GM19468 (cell line): Measurements from ENCODE around the gene DIS3L2.
"Not testable (repeated sequence)": the region's sequence is repeated elsewhere in the genome, so short reads cannot be mapped to it uniquely, and the experiment has no call there.

Experiments used
- ATAC-seq: cut with Tn5 transposase; IDR thresholded peaks from one replicate; pipeline ENCODE4 v1.9.1; 2021; ENCODE audit warnings: mild to moderate bottlenecking, moderate library complexity, moderate number of reproducible peaks; ENCODE audit not compliant: unreplicated experiment; ENCODE audit errors: extremely low read depth

Gene DIS3L2

DNA sequence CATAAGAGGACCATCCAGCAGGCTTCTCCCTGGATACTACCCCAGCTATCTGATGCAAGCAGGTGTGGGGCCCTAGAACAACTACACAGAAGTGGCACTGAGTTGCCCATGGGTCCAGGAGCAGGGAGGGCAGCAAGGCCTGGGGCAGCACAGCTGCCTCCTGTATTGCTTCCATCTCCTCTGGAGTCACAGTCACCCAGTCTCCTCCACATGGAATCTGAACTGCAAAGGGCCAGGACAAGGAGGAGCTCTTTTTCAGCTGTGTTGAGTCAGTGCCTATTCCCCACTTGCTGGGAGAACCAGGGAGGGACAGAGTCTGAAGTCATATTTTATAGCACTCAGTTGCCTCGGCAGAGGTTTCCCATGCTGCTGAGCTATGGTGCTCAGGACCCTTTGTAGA is 349.2 kb downstream of the DIS3L2 start:
- no peak for ATAC-seq

DNA sequence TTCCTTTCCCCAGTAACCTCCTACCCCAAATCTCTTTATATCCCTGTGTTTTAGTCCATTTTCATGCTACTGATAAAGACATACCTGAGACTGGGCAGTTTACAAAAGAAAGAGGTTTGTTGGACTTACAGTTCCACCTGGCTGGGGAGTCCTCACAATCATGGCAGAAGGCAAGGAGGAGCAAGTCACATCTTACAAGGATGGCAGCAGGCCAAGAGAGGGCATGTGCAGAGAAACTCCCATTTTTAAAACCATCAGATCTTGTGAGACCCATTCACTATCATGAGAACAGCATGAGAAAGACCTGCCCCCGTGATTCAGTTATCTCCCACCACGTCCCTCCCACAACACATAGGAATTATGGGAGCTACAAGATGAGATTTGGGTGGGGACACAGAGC is 352.1 kb downstream of the DIS3L2 start:
- not testable (repeated sequence) for ATAC-seq

DNA sequence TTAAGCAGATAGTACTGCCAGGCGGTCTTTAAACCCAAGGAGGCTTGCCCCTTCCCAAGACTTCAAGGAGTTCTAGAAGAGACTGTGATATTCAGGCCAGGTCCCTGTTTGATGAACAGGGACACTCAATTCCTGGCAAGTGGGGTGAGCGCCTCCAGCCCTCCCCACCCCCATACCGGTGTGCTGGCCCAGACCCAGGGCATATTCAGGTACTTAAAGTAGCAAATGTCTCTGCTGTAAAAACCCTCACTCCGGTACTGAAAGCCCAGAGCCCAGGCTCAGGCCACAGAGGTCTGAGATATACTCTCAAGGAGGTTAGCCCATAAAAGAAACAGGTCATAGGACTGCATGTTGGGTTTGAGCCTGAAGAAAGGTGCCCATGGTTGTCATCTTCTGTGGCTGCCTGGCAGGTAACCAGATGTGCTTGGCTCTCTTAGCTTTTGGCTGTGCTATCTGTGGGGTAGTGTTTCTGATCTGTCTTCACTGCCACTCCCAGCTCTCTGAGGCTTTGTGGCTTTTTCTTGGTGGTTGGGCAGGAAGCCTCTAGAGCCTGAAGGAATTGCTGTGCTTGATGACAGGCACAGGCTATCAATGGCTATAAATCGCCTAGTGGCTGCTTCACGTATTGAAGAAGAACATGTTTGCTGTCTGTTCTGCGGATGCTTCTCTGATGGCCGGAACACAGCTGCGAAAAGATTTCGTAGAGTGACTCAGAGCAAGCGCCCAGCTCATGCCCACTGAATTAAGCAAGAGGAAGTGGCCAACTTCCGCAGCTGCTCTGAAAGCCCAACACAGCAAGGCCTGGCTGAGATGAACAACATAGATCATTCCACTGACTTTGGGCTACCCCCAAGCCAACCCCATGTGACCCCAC is 353.8 kb downstream of the DIS3L2 start:
- ATAC-seq: peak; percentile 64

DNA sequence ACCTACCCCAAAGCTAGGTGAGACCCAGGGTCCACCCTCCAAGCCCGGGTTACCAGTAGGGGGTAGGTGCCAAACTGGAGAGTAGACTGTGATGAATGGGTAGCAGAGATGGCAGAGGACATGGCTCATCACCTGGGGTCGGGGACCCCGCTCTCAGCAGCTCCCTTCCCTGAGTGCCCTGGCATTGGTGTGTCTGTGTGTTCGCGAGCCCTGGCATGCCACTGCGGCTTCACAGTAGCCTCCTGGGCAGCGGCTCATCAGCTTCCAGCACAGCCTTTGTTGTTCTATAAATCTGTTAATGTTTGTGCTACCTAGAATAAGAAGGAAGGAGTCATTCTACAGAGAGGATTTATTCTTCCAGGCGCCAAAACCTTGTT is 354.4 kb downstream of the DIS3L2 start:
- ATAC-seq: no peak

DNA sequence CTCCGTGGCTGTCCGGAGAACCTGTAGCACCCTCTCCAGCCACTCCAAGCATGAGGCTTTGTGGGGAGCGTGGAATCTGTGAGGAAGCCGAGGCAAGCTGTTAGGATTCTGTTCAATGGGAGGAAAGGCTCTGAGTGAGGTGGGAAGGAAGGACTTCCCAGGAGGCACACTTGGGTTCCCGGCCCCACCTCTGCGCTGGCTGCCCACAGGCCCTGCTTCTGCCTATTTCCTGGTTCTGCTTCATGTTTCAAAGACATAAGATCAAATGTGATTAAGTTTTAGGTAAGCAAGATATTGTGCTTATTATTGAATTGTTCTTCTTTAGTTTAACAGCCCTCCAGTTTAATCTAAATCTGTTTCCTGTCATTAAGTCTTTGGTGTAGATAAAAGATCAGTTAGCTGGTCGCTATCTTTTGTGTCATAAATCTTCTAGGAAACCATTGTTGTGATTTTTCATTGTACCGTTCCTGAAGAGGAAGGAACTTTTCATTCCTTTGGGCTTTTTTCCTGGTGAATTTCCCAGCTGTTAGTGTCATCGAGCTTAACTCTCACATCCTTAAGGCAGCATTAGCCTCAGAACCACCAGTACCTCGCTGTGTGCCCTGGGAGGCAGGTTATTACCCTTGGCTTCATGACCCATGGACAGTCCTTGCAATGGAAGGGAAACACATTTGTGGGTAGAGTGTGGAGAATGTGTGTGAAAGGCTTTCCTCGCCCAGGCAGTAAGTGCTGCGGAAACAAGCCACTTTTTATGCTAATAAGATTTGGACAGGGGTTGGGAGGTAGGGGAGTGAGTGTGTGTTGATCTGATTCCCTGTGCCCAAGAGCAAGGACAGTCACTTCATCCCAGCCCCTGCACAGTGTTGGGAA is 355.2 kb downstream of the DIS3L2 start:
- no peak for ATAC-seq

DNA sequence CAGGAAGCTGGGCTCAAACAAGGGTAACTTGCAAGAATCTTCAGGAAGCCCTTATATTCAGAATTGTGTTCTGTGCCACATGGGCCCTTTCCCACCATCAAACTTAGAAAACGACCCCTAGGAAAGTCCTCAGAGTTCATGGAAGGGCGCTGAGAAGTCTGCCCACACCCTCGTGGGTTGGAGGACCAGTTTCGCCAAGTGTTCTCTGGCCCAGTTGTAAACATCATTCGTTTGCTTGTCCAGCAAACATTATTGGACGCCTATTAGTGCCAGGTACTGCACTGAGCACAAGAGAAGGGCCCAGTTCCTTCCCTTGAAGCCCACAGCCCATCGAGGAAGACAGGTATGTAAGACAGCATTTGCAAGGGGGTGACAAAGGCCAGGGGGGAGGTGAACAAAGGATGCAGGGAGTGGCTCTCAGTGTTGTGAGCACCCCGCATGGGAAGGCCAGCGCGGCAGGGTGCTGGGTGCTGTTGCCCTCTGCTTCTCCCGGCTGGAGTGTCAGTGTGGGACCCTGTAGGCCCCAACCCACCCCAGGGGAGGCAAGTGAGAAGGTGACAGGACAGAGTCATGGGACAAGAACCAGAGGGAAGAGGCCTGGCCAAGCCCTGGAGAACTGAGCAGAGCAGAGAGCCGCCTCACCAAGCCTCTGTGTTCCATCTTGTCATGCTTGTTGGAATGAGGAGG is 356.8 kb downstream of the DIS3L2 start:
- ATAC-seq: no peak

DNA sequence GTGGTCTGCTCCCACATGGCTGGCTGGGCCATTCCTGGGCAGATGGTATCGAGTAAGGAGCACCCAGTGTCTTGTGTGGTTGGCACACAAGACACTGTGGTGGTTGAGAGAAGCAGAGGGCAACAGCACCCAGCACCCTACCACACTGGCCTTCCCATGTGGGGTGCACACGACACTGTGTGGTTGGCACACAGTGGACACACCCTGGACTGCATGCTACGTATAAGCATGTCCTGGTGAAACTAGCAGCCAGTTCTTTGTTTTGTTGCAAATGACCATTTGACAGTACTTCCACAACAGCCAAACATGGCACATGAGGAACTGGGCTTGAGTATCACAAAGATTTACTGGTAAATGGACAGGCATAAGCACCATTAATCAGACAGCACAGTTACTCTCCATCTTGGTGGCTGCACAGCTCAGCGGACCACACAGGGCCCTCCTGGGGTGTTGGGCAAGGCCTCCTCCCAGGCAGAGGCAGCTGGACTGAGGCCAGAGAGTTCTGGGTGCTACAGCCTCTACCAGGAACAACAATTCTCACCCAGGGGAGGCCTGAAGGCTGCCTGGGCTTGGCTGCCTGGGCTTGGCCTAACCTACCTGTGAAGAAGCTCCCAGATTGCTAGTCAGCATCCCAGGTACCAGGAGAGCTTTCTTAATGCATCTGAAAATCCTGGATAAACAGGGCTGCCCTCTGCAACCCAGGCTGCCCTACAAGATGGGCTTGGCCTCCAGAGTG is 357.7 kb downstream of the DIS3L2 start:
- ATAC-seq: no peak

GRCh38 chr2:232319803-232320442 is 358.4 kb downstream of the DIS3L2 start:
- no peak for ATAC-seq

DNA sequence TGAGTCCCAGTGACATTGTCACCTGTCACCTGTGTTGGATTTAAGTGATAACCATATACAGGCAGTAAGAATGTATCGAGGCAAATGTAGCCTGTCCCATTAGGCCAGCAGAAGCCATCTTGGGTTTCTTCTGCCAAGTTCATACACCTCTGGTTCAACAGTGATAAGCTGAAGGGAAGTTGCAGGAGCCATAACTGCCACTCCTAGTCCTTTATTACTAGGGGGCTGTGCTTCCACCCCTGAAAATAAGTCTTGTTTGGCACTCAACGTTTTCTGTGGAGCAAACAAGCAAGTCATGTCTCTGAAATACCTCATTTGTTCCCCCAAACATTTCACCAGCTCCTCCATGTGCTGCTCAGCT is 358.9 kb downstream of the DIS3L2 start:
- no peak for ATAC-seq

DNA sequence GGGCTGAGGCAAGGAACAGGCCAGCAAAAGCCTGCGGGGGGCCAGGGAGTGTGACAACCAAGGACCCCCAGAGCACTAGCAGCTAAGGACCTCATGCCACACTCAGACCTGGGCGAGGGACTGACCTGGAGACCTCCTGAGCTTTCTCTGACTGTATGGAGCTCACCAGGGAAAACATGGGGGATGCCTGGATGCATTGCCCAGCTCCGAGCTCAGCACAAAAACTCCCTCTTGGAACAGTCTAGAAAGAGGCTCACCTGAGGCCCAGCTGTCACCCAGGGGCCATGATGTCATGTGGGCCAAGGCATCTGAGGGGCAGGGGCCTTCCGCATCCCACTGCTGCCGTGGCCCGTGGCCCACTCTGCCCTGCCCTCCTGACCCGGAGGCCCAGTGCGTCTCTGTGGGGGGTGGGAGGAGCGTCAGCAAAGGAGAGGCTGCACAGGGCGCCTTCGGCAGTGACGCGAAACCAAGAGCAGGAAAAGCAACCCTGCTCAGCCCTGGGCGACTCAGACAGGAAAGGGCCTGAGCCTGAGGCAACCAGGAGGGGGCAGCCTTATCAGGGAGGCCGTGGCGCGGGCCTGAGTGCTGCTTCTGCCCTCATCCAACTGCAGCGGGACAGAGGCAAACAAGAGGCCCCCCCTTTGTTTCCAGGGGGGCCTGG is 359.8 kb downstream of the DIS3L2 start:
- ATAC-seq: no peak

DNA sequence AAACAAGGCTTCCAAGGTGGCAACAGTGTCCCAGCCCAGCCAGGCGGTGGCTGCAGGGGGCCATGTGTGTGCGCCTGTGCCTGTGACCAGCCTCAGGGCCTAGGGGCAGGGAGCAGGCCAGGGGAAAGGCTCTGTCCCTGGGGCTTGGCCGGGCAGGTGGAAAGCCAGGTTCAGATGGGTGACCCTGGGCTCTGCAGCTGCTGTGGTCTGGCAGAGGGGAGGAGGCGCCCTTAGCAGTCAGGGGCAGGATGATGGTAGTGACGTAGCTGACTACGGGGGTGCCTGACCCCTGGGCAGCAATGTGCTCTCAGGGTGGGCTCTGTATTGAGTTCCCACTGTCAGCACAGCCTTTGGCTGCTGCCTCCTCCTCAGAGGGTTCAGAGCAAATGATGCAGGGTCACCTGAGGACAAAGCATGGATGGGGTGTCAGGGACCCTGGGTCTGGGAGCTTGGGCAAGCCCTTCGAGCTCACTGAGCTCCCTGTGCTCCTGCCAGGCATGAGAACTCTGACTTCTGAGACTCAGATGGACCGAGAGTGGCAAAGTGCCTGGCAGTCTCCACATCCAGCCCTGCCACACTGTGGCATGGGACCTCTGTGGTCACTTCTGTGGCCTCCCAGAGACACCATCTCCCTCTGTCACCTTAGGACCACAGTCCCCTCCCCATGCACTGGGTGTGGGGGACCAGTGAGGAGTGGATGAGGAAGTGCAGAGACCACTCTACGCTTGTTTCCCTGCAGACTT is 360.5 kb downstream of the DIS3L2 start:
- no peak for ATAC-seq

- no peak for ATAC-seq
Measured at GRCh38 chr2:232322560-232323327, 361.2 kb downstream of the DIS3L2 start.

DNA sequence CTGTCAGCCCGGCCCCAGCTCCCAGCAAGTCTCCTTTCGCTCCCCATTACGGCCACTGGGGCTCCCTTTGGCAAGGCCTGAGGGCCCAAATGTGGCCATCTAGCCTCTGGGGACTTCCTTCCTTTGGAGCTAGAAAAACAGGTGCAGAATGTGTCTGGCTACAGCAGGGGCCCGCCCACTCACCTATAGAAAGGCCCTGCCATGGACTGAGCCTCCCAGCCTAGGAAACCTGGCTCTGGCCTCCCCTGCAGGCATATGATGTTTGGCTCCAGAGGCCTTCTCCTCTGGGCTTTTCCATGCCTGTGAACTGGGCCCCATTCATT is 361.8 kb downstream of the DIS3L2 start:
- ATAC-seq: no peak

DNA sequence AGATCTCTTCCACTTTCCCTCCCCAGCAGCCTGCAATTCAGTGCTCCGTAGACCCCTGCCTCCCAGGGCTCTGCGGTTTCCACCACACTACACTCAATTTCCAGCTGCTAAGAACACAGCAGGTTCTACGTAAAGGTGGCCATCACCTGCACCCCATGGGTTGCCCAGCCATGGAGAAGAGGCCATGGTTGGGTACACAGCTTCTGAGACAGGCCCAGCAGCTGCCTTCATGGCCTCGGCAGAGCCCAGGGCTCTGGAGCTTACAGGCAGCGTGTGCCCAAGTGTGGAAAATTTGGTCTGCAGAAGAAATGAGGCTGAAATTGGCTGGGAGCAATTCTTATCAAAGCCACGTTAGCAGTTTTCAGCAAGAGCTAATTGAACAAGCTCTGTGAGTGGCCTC is 362.5 kb downstream of the DIS3L2 start:
- ATAC-seq: not testable (repeated sequence)

GRCh38 chr2:232324778-232325177 is 363.3 kb downstream of the DIS3L2 start:
- ATAC-seq: no peak

GRCh38 chr2:232325324-232326273 is 364.1 kb downstream of the DIS3L2 start:
- ATAC-seq: no peak
